NAMALWA (cell line): ENCODE measurements around the gene CDC27.
"Not testable (repeated sequence)": the region's sequence is repeated elsewhere in the genome, so short reads cannot be mapped to it uniquely, and the experiment has no call there.

Source experiments
- DNase-seq: peaks from one replicate; pipeline ENCODE4 v3.0.0-alpha.2; 2015; ENCODE audit warnings: low spot score

The CDC27 gene

GRCh38 chr17:47193931-47194511 is 4.9 kb upstream of the CDC27 start:
- no peak for DNase-seq

- DNase-seq: peak; percentile 55
These were observed 3.5 kb upstream of the CDC27 start for GRCh38 chr17:47192554-47192953.

GRCh38 chr17:47190770-47191169 is 1.7 kb upstream of the CDC27 start:
- no peak for DNase-seq

DNA sequence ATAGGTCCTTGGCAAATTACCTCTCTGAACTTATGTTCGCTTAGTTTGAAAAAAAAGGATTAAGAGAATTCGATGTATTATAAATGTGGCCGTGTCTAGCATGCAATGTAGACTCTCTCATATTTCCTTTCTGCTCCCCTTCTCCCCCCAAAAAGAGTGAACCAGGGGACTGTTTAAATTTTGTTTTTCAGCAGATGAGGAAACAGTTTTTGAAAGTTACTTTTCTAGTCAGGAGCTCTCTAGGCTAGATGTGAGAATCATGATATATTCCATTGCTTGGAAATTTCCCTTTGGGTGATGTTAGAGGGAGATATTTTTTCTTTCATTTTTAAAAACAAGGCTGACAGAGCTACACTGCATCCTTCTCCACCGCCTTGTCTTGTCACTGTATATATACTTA is 1.1 kb upstream of the CDC27 start:
- DNase-seq: no peak

DNA sequence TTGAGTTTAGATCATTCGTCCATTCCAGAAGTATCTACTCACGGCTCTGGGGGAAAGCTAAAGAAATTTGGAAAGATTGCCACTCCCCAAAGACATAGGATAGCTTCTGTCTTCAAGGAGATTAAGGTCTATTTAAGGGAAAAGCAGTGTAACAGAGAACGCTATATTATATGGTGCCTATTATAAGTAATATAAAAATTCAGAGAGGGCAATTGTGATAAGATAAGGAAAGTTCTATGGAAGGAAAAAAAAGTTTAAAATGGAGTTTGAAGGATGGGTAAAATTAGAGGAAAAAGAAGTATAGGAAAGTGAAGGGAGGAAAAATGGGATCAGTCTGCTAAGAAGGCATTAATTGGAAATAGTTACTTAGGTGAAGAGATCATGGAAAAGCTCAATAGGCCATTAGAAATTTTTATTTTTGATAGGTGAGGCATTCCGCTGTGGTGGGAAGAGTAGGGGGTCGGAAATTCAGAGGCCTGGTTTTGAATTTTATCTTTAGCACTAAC is 690 bp upstream of the CDC27 start:
- DNase-seq: no peak

DNA sequence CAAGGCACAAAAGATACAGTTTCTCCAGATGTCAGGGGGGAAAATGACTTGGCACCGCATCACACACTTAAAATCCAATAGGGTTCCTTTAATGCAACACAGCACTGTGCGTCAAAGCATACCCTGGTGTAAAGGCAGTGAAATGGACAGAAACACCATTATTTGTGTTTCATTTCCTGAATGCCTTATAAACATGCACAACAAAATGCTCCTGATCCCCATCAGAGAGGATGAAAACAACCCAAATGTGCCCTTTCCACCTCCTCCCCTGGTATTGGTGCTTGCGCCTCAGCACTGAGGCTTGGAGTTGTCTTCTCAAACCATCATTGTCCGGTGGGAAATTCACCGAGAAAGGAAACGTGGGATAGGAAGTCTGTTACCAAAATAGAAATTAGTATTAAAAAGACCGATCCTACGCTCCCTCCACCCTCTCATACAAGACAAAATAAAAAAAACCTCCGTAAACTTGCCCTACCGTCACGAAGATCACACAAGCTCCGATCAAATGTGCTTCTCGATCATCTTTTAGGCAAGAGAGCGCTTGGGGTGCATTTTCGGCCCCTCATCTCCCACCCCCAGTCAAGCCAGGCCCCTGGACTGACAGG is 722 bp downstream of the CDC27 start:
- peak; percentile 74 for DNase-seq

GRCh38 chr17:47184681-47185080 is 4.4 kb downstream of the CDC27 start:
- DNase-seq: no peak

DNA sequence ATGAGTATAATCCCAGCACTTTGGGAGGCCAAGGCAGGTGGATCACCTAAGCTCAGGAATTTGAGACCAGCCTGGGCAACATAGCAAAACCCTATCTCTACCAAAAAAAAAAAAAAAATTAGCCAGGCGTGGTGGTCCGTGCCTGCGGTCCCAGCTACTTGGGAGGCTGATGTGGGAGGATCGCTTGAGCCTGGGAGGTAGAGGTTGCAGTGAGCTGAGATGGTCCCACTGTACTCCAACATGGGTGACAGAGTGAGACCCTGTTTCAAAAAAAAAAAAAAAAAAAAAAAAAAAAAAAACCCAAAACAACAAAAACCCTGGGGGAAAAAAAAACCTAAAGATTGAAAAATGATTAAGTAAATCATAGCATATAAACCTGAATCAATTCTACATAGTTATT is 8.1 kb downstream of the CDC27 start:
- DNase-seq: not testable (repeated sequence)

- no peak for DNase-seq
These were observed 8.8 kb downstream of the CDC27 start for GRCh38 chr17:47180337-47180736.

DNA sequence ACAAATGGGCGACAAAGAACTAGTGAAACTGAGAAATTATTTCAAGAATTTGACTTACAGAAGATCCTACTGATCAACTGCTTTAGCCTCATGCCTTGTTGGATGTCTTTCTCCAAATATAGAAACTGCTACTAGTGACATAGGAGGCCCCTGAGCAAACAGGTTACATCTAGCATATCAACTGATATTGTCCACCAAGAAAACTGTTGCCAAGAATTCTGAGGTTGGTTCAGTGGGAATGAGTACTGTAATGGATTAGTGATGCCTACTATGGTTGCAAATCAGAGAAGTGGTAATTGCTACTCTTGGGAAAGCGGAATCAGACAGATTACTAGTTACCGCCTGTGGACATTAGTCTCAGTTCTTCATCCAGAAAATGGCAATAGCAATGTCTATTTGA is 10.0 kb downstream of the CDC27 start:
- DNase-seq: no peak

DNA sequence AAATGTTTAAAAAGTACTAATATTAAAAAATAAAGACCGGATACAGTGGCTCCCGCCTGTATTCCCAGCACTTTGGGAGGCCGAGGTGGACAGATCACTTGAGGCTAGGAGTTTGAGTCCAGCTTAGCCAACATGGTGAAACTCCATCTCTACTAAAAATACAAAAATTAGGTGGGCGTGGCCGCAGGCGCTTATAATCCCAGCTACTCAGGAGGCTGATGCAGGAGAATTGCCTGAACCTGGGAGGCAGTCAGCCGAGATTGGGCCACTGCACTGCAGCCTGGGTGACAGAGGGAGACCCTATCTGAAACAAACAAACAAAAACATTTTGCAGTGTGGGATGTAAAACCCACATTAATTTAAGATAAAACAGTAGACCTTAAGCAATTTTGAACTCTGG is 11.8 kb downstream of the CDC27 start:
- no peak for DNase-seq

DNA sequence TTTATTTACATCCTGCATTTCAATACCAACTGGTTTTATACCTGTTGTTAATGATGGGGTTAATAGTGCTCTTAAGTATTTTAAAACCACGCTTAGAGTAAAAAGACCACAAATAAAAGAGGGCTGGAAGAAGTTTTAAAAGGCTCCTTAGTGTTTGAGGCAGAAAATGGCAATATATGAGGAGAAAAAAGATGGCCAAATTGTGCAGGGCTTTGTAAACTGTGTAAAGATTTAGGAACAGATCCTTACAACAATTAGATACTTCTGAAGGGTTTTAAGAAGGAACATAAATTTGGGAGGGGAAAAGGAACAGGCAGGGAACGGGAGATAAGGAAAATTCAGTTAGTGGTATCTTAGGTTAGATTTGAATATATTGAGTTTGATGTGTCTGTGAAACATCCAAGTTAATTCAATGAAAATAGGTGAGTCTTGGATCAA is 12.7 kb downstream of the CDC27 start:
- DNase-seq: no peak

GRCh38 chr17:47174823-47175222 is 14.3 kb downstream of the CDC27 start:
- not testable (repeated sequence) for DNase-seq

DNA sequence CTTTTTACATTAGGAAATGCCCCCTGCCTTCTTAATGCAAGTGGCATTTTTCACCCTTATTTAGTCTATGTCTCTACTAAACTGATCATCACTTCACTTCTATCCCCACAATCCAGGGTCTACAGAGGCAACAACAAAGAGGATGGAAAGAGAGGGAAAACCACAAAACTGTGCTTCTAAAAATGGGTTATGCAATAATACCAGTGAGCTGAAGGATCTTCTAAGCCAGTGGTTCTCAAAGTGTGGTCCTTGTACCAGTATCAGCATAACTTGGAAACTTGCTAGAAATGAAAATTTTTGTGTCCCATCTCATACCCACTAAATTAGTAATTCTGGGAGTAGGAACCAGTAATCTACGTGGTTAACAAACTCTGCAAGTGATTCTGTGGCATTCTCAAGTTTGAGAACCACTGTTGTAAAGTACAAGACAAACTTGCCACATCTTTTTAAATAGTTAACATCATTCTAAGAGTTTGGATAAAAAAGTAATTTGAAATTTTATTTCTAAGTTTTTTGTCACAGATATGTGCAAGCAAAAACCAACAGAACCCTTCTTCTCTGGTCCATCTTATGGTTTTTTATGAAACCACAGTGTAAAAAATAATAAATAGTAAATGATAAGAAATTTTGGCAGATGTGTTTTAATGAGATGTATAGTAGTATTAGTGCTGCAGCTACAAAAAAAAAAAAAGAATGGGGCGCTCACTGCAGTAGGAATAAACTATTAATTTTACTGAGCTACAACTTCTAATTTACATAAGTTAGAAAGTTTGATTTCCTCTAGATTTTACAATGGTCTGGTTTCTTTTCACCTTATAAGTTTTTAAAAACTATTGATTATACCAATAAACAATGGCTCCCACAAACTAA is 16.2 kb downstream of the CDC27 start:
- no peak for DNase-seq

- no peak for DNase-seq
These were observed 18.4 kb downstream of the CDC27 start for GRCh38 chr17:47170710-47171109.

DNA sequence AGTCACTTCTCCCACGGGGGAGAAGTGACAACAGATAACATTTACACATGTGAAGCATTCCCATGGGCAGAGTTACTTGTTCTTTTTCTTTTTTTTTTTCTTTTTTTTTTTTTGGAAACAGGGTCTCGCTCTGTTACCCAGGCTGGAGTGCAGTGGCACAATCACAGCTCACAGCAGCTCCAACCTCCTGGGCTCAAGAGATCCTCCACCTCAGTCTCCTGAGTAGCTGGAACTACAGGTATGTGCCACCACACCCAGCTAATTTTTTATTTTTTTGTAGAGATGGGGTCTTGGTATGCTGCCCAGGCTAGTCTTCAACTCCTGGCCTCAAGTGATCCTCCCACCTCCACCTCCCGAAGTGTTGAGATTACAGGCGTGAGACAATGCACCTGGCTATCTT is 20.2 kb downstream of the CDC27 start:
- DNase-seq: not testable (repeated sequence)

DNA sequence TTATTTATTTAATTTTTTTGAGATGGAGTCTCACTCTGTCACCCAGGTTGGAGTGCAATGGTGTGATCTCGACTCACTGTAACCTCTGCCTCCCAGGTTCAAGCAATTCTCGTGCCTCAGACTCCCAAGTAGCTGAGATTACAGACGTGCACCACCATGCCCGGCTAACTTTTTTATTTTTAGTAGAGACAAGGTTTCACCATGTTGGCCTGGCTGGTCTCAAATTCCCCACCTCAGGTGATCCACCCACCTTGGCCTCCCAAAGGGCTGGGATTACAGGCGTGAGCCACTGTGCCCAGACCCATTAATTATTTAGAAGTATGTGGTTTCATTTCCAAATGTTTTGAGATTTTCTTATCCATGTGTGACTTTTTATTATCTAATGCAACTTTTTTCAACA is 22.2 kb downstream of the CDC27 start:
- DNase-seq: not testable (repeated sequence)

DNA sequence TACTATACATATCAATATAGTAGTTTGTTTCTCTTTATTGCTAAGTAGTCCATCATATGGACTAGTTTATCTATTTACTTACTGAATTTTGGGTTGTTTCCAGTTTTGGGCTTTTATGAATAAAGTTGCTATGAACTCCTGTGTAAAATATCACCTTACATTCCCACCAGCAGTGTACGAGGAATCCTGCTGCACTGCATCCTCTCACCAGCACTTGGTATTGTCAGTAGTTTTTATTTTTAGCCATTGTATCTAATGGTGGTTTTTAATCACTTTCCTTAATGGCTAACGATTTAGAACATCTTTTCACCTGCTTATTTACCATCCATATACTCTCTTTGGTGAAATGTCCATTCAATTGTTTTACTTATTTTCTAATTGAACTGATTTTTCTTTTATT is 24.0 kb downstream of the CDC27 start:
- DNase-seq: no peak

DNA sequence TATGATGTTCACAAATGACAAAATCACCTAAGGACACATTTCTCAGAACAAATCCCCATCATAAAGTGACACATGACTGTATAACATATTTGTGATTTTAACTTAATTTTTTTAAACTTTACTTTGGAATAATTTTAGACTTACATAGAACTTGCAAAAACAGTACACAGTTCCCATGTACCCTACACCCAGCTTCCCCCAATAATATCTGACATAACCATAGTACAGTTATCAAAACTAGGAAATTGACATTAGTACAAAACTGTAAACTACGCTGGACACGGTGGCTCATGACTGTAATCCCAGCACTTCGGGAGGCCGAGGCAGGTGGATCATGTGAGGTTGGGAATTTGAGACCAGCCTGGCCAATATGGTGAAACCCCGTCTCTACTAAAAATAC is 24.8 kb downstream of the CDC27 start:
- no peak for DNase-seq

GRCh38 chr17:47162013-47162622 is 27.0 kb downstream of the CDC27 start:
- DNase-seq: peak; percentile 13

GRCh38 chr17:47159315-47159714 is 29.8 kb downstream of the CDC27 start:
- no peak for DNase-seq

DNA sequence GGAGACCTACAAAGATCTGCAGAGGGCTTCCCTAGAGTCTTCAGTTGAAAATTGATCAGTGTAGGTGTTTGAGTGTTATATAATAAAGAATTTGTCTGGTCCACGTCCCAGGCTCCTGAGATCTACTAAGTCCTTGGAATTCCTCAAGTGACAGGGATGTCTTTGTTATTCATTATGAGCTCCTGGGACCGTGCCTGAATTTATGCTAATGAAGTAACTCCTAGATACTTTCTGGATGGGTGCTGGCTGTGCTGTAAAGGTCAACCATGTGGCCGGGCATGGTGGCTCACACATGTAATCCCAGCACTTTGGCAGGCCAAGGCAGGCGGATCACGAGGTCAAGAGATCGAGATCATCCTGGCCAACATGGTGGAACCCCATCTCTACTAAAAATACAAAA is 43.7 kb downstream of the CDC27 start:
- no peak for DNase-seq

DNA sequence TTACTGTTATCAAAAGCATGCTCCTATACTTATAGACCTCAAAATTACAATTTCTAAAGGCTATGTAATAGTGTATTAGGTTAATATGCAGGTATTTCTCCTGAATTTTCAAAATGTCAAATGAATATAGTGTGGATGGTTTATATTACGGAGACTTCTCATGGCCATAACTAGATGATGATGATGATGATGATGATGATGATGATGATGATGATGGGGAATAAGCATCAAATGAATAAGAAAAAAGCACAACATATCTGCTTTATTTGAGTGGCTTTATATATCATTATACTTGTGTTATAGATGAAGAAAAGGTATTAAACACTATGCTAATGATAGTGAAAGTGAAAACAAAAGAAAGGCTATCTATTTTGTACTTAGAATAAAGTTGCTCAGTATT is 53.9 kb downstream of the CDC27 start:
- no peak for DNase-seq
